HFF-Myc (cell line): ENCODE measurements around the gene CYP2A7.
"Not testable (repeated sequence)": the region's sequence is repeated elsewhere in the genome, so short reads cannot be mapped to it uniquely, and the experiment has no call there.

Source experiments
- DNase-seq: peaks from one replicate; pipeline ENCODE4 v3.0.0-alpha.2; 2011; ENCODE audit warnings: low read depth; ENCODE audit errors: extremely low read depth
- H3K4me3 ChIP-seq: replicated peaks from 2 replicates; pipeline ENCODE4 v1.5.1; 2011; ENCODE audit warnings: low read depth, mild to moderate bottlenecking, control low read depth, low read length
- CTCF ChIP-seq: IDR thresholded peaks from 2 replicates; pipeline ENCODE4 v1.5.1; 2012; ENCODE audit warnings: mild to moderate bottlenecking, low read depth, low read length, control low read depth; ENCODE audit errors: missing control alignments

The CYP2A7 gene

GRCh38 chr19:40882062-40882461, at the start of gene CYP2A7:
Gene CYP2A7, minus strand, starts transcription at chr19:40882231. Its CDS starts 21 bp downstream, at chr19:40882210.
- DNase-seq, H3K4me3 ChIP-seq: not testable (repeated sequence)

GRCh38 chr19:40930799-40931198, 48.8 kb upstream of the CYP2A7 start:
- not testable (repeated sequence) for H3K4me3 ChIP-seq

GRCh38 chr19:40929942-40930341, 47.9 kb upstream of the CYP2A7 start:
- DNase-seq, H3K4me3 ChIP-seq: not testable (repeated sequence)

More at GRCh38 chr19:40930799-40931198, 48.8 kb upstream of the CYP2A7 start:
- not testable (repeated sequence) for DNase-seq

GRCh38 chr19:40928850-40929249, 46.8 kb upstream of the CYP2A7 start:
- H3K4me3 ChIP-seq, result no peak overlapping the region
- TF ChIP-seq CTCF, result no peak
- DNase-seq, result no peak

GRCh38 chr19:40927567-40927966, 45.5 kb upstream of the CYP2A7 start:
- no peak for DNase-seq
- TF ChIP-seq CTCF, result no peak
- no peak overlapping the region for H3K4me3 ChIP-seq

GRCh38 chr19:40926276-40926675, 44.2 kb upstream of the CYP2A7 start:
- not testable (repeated sequence) for H3K4me3 ChIP-seq, DNase-seq

- no peak overlapping the region for H3K4me3 ChIP-seq
- TF ChIP-seq CTCF, result no peak
- no peak for DNase-seq
Measured at GRCh38 chr19:40923934-40924391, 41.9 kb upstream of the CYP2A7 start.

GRCh38 chr19:40922237-40923160, 40.5 kb upstream of the CYP2A7 start:
- H3K4me3 ChIP-seq, DNase-seq: not testable (repeated sequence)

- no peak for TF ChIP-seq CTCF
- no peak overlapping the region for H3K4me3 ChIP-seq
- DNase-seq, result no peak
Measured at GRCh38 chr19:40921005-40921897, 39.2 kb upstream of the CYP2A7 start.
